ENCODE results near the gene CX3CR1. TPM values are rescaled to one million over a fixed set of nuclear protein-coding genes. Genes with fewer than 3 reads are reported as not detected.
A peak's percentile ranks its signal among the peaks of the same experiment; 100 is the strongest.

The CX3CR1 gene
- total RNA-seq, 1 donor from 2014 or later = not detected

DNA sequence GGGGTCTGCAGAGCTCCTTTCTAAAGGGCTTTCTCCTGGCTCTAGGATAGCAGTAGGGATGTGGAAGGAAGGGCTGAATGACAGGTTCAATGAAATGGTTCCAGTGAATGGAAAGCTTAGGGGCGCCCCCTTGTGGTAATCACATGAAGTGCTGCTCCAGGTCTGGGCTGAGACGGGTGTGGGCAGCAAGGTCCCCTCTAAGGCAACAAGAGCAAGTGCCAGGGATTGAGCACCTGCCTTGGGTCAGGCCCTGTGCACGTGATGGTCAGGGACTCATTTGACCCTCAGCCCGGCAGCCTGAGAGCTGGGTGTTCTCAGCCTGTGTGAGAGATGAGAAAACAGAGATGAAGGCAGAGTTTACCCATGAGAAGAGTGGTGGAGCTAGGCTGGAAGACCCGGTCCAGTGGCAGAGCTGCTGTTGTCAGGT is 12.1 kb upstream of the CX3CR1 start:
- H3K4me3 Mint-ChIP-seq (ENCODE audit: low read depth) = no peak overlapping the region
- H3K9me3 Mint-ChIP-seq (ENCODE audit: low read depth) = no peaks in the 10 kb centered on the region
- peak; percentile 47 for DNase-seq (ENCODE audit: low spot score, unreplicated experiment)
- H3K27ac Mint-ChIP-seq = no peak overlapping the region
- H3K27me3 Mint-ChIP-seq = peaks cover 4% of the 10 kb centered on the region
- H3K36me3 Mint-ChIP-seq (ENCODE audit: insufficient read depth) = no peaks in the 10 kb centered on the region
- H3K4me1 Mint-ChIP-seq (ENCODE audit: low read depth) = peaks cover 18% of the 10 kb centered on the region
- TF ChIP-seq, protein P1, sequence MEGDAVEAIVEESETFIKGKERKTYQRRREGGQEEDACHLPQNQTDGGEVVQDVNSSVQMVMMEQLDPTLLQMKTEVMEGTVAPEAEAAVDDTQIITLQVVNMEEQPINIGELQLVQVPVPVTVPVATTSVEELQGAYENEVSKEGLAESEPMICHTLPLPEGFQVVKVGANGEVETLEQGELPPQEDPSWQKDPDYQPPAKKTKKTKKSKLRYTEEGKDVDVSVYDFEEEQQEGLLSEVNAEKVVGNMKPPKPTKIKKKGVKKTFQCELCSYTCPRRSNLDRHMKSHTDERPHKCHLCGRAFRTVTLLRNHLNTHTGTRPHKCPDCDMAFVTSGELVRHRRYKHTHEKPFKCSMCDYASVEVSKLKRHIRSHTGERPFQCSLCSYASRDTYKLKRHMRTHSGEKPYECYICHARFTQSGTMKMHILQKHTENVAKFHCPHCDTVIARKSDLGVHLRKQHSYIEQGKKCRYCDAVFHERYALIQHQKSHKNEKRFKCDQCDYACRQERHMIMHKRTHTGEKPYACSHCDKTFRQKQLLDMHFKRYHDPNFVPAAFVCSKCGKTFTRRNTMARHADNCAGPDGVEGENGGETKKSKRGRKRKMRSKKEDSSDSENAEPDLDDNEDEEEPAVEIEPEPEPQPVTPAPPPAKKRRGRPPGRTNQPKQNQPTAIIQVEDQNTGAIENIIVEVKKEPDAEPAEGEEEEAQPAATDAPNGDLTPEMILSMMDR (IDR thresholded peaks at IDR 0.05; ENCODE audit: unreplicated experiment) = peak; percentile 79

DNA sequence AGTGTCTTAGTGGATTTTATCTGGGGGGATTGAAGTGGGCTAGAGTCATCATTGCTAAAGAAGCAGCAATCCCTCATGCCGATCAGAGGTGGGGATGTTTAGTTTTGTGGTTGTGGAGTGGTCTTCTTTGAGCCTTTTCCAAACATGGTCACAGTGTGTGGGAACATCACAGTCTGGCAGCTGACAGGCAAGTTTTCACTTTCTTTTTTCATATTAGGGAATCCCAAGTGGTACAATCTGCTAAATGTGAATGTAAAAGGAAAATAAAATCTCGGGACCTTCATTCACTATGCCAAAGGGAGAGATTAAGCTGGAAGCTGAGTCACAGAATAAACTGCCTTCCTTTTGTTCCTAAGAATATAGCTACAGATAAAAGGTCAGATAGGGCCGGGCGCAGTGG is 10.4 kb upstream of the CX3CR1 start:
- no peak for DNase-seq (ENCODE audit: low spot score, unreplicated experiment)
- Mint-ChIP-seq H3K27me3 (no peaks in the 10 kb centered on the region), H3K36me3 (ENCODE audit: insufficient read depth) (no peaks in the 10 kb centered on the region), H3K9me3 (ENCODE audit: low read depth) (no peaks in the 10 kb centered on the region), H3K4me3 (ENCODE audit: low read depth) (no peak overlapping the region), H3K27ac (peak overlapping the region; percentile 4), H3K4me1 (ENCODE audit: low read depth) (peaks cover 18% of the 10 kb centered on the region)
- TF ChIP-seq, protein P1 (IDR thresholded peaks at IDR 0.05; ENCODE audit: unreplicated experiment) = no peak

DNA sequence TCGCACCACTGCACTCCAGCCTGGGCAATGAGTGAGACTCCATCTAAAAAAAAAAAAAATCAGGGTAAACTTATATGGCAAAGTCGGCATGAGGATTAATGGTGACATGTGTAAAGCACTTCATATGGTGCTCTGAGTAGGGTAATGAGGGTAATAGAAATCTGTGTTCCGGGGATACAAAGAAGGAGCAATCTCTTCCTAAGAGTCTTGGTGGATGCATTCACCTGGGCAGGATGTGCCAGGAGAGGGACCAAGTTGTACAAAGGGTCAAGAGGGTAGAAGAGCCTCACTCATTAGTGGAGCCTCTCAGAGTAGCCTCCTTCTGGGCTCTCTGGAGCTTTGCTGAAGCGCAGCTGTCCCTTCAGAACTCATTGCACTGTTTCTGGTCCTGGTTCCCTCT is 9.3 kb upstream of the CX3CR1 start:
- Mint-ChIP-seq H3K4me1 (ENCODE audit: low read depth) (peaks cover 16% of the 10 kb centered on the region), H3K9me3 (ENCODE audit: low read depth) (no peaks in the 10 kb centered on the region)
- TF ChIP-seq, protein P1 (IDR thresholded peaks at IDR 0.05; ENCODE audit: unreplicated experiment) = no peak

DNA sequence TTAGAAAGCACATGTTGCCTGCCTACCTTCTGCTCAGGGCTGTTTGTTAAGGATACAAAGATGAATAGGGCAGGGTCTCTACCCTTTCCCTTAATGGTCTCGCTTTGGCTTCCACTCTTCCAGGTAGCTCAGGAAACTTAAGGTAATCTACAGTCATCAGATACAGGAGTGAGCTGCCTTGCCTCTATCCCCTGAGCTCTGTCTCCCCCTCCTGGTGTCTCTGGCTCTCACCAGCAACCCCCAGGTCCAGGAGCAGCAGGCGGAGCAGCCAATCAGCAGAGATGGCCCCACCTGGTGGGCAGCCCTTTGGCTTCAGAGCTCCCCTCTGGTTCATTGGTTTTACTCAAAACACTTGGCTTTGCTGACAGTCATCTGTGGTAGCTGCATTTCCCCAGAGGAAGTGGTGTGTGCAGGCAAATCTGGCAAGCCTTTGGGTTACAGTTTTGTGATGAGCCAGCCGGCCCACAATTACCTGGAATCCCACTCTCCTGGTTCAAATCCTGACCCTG is 8.5 kb upstream of the CX3CR1 start:
- no peaks in the 10 kb centered on the region for H3K9me3 Mint-ChIP-seq (ENCODE audit: low read depth)
- H3K36me3 Mint-ChIP-seq (ENCODE audit: insufficient read depth) = no peaks in the 10 kb centered on the region
- TF ChIP-seq, protein P1 (IDR thresholded peaks at IDR 0.05; ENCODE audit: unreplicated experiment) = peak; percentile 96
- peaks cover 16% of the 10 kb centered on the region for H3K4me1 Mint-ChIP-seq (ENCODE audit: low read depth)
- H3K4me3 Mint-ChIP-seq (ENCODE audit: low read depth) = no peak overlapping the region
- peak; percentile 77 for DNase-seq (ENCODE audit: low spot score, unreplicated experiment)
- peak overlapping the region; percentile 27 for H3K27ac Mint-ChIP-seq
- H3K27me3 Mint-ChIP-seq = peaks cover 4% of the 10 kb centered on the region

More for the DNA sequence above, 9.3 kb upstream of the CX3CR1 start:
- H3K27me3 Mint-ChIP-seq = peaks cover 4% of the 10 kb centered on the region
- no peaks in the 10 kb centered on the region for H3K36me3 Mint-ChIP-seq (ENCODE audit: insufficient read depth)
- no peak for DNase-seq (ENCODE audit: low spot score, unreplicated experiment)
- H3K4me3 Mint-ChIP-seq (ENCODE audit: low read depth) = no peak overlapping the region
- H3K27ac Mint-ChIP-seq = no peak overlapping the region

DNA sequence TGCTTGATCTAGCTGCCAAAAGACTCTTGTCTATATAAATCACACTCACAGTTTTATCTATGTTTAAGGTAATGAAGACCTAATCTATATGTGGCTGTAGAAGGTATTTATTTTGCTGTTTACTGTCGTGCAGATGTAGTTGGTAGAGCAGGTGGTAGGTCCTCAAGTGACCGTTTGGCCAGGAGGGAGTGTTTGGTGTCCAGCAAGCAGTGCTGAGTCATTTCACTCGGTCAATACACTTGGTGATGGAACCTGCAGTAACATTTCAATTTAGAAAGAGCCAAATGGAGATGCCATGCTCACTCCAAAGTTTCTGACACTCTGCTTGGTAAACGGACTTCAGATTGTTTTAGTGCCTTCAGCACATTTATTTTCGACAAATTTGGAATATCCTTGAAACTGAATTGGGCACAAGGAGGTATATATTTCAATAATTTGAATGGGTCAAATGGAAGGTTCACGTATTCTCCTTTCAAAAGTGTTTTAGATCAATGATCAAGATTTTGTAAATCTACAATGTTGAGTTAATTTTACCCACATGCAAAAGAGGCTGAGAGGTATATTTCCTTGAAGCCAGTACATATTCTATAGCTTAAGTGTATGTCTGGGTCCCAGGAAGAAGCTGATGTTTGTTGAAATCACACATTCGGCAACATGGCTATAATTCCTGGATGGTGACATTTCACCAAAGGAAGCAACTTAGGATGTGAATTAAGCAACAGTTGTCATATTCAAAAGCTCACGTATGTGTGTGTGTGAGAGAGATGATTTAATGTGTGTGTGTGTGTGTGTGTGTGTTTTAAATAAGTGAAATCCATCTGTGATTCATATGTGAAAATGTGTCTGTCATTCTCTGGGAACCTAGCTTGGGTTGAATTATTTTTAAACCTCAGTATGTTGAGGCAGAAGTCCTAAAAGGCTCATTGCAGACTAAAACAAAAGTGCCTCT is 7.7 kb upstream of the CX3CR1 start:
- TF ChIP-seq, protein P1 (IDR thresholded peaks at IDR 0.05; ENCODE audit: unreplicated experiment) = no peak
- Mint-ChIP-seq H3K4me1 (ENCODE audit: low read depth) (peaks cover 16% of the 10 kb centered on the region), H3K27ac (peak overlapping the region; percentile 65), H3K36me3 (ENCODE audit: insufficient read depth) (no peaks in the 10 kb centered on the region), H3K9me3 (ENCODE audit: low read depth) (no peaks in the 10 kb centered on the region), H3K4me3 (ENCODE audit: low read depth) (no peak overlapping the region), H3K27me3 (peaks cover 4% of the 10 kb centered on the region)
- no peak for DNase-seq (ENCODE audit: low spot score, unreplicated experiment)
